Caki2 (cell line): ENCODE data around the gene RYR1. TPM values are rescaled to one million over a fixed set of nuclear protein-coding genes. Genes with fewer than 3 reads are reported as not detected.
"Not testable (repeated sequence)": the region's sequence is repeated elsewhere in the genome, so short reads cannot be mapped to it uniquely, and the experiment has no call there.

Experiments
- DNase-seq: peaks from one replicate; pipeline ENCODE4 v3.0.0-alpha.2; 2015; ENCODE audit warnings: low read depth
- in situ Hi-C: cut with HindIII; loops from 2 replicates; pipeline ENCODE4 v1.10.0; 2016; ENCODE audit warnings: low sequenced_read_pairs, low pct_unique_long_range_greater_than_20kb, mixed read lengths
- total RNA-seq: library from RNA; depleted of rRNA; stranded (reverse); fragments of >200 nt; shearing (Covaris generic); gene quantifications from 2 replicates; pipeline ENCODE4 v1.2.3, GENCODE V29; 2014; ENCODE audit warnings: low replicate concordance

The RYR1 gene
- total RNA-seq, 1 experiment from 2014 or later = under 0.01 TPM

DNA sequence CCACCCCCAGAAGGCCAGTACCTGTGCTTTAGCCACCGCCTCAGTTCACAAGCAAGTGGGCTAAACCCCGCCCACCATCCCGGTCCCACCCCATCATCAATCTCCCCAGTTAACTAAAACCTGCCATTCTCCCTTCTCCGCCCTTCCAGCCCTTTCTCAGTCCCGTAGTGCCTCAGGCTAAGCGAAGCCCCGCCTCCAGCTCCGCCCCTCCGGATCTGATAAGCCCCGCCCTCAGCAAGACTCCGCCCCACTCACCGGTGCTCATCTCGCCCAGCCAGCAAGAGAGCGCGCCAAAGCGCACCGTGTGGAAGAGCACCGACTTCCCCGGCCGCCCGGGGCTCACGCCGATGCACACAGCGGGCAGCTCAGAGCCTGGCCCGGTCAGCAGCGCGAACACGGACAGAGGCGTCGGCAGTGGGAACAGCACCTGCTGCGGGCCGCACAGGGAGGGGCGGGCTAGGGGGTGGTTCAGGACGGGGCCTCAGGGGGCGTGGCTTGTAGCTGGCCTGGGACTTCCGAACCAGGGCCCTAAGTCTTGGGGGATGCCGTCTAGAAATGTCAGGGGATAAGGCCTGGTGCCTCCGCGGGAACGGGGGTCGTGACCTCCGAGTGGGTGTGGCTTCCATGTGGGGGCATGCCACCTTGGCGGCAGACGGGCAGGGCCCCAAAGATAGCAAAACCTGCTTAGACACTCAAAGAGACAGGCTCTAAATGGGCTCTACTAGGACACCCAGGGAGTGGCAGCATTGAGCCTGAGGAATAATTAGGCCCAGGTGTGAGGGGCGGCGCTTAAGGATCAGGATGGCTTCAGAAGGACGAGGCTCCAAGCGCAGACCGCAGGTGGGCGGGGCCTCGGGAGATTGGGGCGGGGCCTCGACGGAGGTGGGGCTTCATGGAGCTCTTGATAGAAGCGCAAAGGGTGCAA, 162.8 kb downstream of the RYR1 start:
- in situ Hi-C loops = no loop called here
- peak; percentile 90 for DNase-seq

GRCh38 chr19:38597075-38597474, 163.6 kb downstream of the RYR1 start:
- in situ Hi-C loops = no loop called here

DNA sequence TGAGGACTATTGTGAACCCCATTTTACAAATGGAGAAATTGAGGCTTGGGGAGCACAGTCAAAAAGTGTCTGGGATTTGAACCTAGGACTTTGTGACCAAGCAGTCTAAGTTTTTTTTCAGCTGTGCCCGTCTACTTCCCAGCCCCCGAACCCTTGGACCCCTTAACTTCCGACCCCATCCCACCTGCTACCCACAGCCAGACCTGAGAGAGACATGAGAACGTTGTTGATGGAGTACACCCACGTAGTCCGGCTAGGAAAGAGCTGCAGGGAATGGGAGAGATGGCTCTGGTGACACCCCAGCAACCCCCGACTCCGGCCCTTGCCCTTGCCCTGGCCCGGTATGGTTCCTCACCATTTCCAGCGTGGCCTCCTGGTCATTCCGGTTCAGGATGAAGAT, 166.2 kb downstream of the RYR1 start:
- in situ Hi-C loops = no loop called here
- DNase-seq = no peak

More at GRCh38 chr19:38597075-38597474, 163.6 kb downstream of the RYR1 start:
- no peak for DNase-seq

GRCh38 chr19:38602856-38603255, 169.4 kb downstream of the RYR1 start:
- DNase-seq, in situ Hi-C loops: not testable (repeated sequence)

GRCh38 chr19:38606131-38606530, 172.6 kb downstream of the RYR1 start:
- in situ Hi-C loops = no loop called here
- no peak for DNase-seq

DNA sequence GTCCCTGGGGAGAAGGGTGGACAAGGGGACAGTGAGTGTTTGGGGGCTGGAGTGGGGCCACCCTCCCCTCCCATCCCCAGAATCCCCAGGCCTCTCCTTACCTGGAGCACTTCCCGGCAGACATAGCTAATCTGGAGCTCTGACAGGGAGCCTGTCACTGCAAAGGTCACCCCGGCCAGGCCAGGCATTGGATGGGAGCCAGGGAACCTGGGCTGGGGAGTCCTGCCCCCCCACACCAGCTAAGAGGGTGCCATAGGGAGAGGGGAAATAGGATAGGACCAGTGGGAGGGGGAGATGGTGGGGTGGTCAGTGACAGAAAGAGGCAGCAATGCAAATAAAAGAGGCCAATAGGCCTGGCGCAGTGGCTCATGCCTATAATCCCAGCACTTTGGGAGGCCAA, 180.8 kb downstream of the RYR1 start:
- in situ Hi-C loops = no loop called here
- no peak for DNase-seq

- no peak for DNase-seq
- in situ Hi-C loops = no loop called here
Observed at GRCh38 chr19:38615007-38615581, 181.6 kb downstream of the RYR1 start.

GRCh38 chr19:38616265-38616664, 182.8 kb downstream of the RYR1 start:
- DNase-seq = no peak
- in situ Hi-C loops = no loop called here

- in situ Hi-C loops = no loop called here
- no peak for DNase-seq
Observed at GRCh38 chr19:38617283-38617763, 183.8 kb downstream of the RYR1 start.

- in situ Hi-C loops = no loop called here
- DNase-seq = no peak
Observed at GRCh38 chr19:38617764-38618589, 184.5 kb downstream of the RYR1 start, which contains the start of gene MAP4K1. Gene MAP4K1 (minus strand): TSS chr19:38617953. CDS start chr19:38617895, 58 bp downstream.

DNA sequence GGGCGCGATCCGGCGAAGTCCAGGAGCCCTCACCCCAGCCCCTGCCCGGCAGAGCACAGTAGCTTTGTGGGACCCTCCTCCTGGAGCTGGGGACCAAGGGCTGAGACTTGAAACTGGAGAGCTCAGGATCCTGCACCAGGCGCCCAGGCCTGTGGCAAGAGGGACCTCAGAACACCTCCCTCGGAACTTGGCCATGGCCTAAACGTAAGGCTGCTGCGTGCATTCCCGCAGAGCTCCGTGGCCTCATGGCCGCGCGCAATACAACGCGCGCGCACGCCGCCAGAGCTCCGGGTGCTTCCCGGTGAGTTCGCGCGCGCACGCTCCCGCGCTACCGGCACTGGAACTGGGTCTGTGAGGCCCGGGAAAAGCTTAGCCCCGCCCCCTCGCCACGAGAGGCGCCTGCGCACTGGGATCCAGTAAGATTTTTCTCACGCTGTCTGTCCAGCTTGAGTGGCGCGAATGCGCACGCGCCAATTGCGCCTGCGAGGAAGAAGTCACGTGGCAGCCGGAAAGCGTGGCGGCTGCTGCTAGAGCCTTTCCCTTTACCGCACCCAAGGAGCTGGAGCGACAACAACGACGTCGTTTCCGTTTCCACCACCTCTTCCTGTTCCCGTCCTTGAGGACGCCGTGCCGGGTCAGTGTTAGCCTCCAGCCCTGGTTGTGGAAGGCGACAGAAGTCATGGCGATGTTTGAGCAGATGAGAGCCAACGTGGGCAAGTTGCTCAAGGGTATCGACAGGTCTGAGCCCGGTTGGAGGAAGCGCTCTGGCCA, 185.3 kb downstream of the RYR1 start, which contains the start of gene EIF3K:
Gene EIF3K, plus strand, starts transcription at position 599 of the 771 bp plus-strand sequence. Its CDS starts 81 bp downstream, at position 680.
- in situ Hi-C loops = no loop called here
- DNase-seq = peak; percentile 99

GRCh38 chr19:38619361-38620174, 186.1 kb downstream of the RYR1 start:
- in situ Hi-C loops = no loop called here
- no peak for DNase-seq

DNA sequence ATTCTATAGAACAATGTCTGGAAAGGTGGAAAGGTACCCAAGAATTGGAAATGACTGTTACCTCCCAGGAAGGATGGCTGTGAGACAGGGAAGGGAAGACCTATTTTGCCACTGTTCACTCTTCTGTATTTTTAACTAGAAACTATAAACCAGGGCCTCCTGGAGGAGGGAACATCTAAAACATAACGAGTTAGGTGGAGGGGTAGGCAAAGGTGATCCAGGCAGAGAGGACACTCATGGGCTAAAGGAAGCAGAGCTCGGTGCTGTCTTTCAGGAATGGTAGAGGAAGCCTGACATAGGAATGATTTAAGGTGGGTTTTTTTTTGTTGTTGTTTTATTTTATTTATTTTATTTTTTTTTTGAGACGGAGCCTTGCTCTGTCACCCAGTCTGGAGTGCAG, 191.3 kb downstream of the RYR1 start:
- DNase-seq = no peak
- in situ Hi-C loops = no loop called here

GRCh38 chr19:38626401-38626800, 192.9 kb downstream of the RYR1 start:
- in situ Hi-C loops = no loop called here
- no peak for DNase-seq

- in situ Hi-C loops = no loop called here
- no peak for DNase-seq
Observed at GRCh38 chr19:38629568-38629967, 196.1 kb downstream of the RYR1 start.

DNA sequence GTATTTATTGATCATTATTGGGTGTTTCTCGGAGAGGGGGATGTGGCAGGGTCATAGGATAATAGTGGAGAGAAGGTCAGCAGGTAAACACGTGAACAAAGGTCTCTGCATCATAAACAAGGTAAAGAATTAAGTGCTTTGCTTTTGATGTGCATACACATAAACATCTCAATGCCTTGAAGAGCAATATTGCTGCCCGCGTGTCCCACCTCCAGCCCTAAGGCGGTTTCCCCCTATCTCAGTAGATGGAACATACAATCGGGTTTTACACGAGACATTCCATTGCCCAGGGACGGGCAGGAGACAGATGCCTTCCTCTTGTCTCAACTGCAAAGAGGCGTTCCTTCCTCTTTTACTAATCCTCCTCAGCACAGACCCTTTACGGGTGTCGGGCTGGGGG, 197.8 kb downstream of the RYR1 start:
- DNase-seq, in situ Hi-C loops: not testable (repeated sequence)
